ENCODE data around the gene PUDP.
A peak's percentile ranks its signal among the peaks of the same experiment; 100 is the strongest.
"Not testable (repeated sequence)": the region's sequence is repeated elsewhere in the genome, so short reads cannot be mapped to it uniquely, and the experiment has no call there.

Gene PUDP

GRCh38 chrX:7109049-7109531 lies 38.9 kb downstream of the PUDP start:
- DNase-seq (ENCODE audit: low read depth in 2 of 2): no peak

- no peak for DNase-seq (ENCODE audit: low read depth in 2 of 2)
These were observed 39.9 kb downstream of the PUDP start for GRCh38 chrX:7108030-7108429.

GRCh38 chrX:7106649-7107048 lies 41.3 kb downstream of the PUDP start:
- no peak for DNase-seq (ENCODE audit: low read depth in 2 of 2)

GRCh38 chrX:7102119-7102518 lies 45.8 kb downstream of the PUDP start:
- DNase-seq (ENCODE audit: low read depth in 2 of 2): no peak

GRCh38 chrX:7100022-7100421 lies 47.9 kb downstream of the PUDP start:
- DNase-seq (ENCODE audit: low read depth in 2 of 2): no peak

- DNase-seq (ENCODE audit: low read depth in 2 of 2): not testable (repeated sequence)
These were observed 52.3 kb downstream of the PUDP start for GRCh38 chrX:7095657-7096056.

GRCh38 chrX:7093305-7093704 lies 54.6 kb downstream of the PUDP start:
- no peak for DNase-seq (ENCODE audit: low read depth in 2 of 2)

- DNase-seq (ENCODE audit: low read depth in 2 of 2): no peak
These were observed 55.4 kb downstream of the PUDP start for GRCh38 chrX:7092543-7092942.

GRCh38 chrX:7091923-7092322 lies 56.0 kb downstream of the PUDP start:
- no peak for DNase-seq (ENCODE audit: low read depth in 2 of 2)

GRCh38 chrX:7090641-7091040 lies 57.3 kb downstream of the PUDP start:
- no peak for DNase-seq (ENCODE audit: low read depth in 2 of 2)

GRCh38 chrX:7088968-7089615 lies 58.9 kb downstream of the PUDP start:
- peak in 1 of 2 experiments; percentile 2 for DNase-seq (ENCODE audit: low read depth in 2 of 2)

- DNase-seq (ENCODE audit: low read depth in 2 of 2): no peak
These were observed 61.6 kb downstream of the PUDP start for GRCh38 chrX:7086384-7086783.

- no peak for DNase-seq (ENCODE audit: low read depth in 2 of 2)
These were observed 62.1 kb downstream of the PUDP start for GRCh38 chrX:7085879-7086278.

- no peak for DNase-seq (ENCODE audit: low read depth in 2 of 2)
These were observed 63.1 kb downstream of the PUDP start for GRCh38 chrX:7084841-7085240.

GRCh38 chrX:7083468-7084396 lies 64.2 kb downstream of the PUDP start:
- DNase-seq (ENCODE audit: low read depth in 2 of 2): peak; percentile 9 to 29

GRCh38 chrX:7083021-7083420 lies 64.9 kb downstream of the PUDP start:
- DNase-seq (ENCODE audit: low read depth in 2 of 2): no peak

- no peak for DNase-seq (ENCODE audit: low read depth in 2 of 2)
These were observed 65.4 kb downstream of the PUDP start for GRCh38 chrX:7082556-7082955.

- no peak for DNase-seq (ENCODE audit: low read depth in 2 of 2)
These were observed 70.4 kb downstream of the PUDP start for GRCh38 chrX:7077241-7078230.

GRCh38 chrX:7076245-7076661 lies 71.7 kb downstream of the PUDP start:
- DNase-seq (ENCODE audit: low read depth in 2 of 2): no peak

GRCh38 chrX:7074908-7075204 lies 73.1 kb downstream of the PUDP start:
- DNase-seq (ENCODE audit: low read depth in 2 of 2): no peak

- no peak for DNase-seq (ENCODE audit: low read depth in 2 of 2)
These were observed 73.6 kb downstream of the PUDP start for GRCh38 chrX:7074148-7074907.
